Psoas muscle (tissue), 8 donors: Measurements from ENCODE around the gene NINL. TPM values are rescaled to one million over a fixed set of nuclear protein-coding genes. Genes with fewer than 3 reads are reported as not detected.

Experiments
- ATAC-seq, 4 donors: fragments of 200-7000 bp; cut with Tn5 transposase; one replicate each; pipeline ENCODE4 v1.9.1; 2020; ENCODE audit warnings: moderate library complexity in 3 of 4, mild to moderate bottlenecking in 2 of 4
- DNase-seq, 2 donors: peaks; one replicate each; pipeline ENCODE4 v3.0.0-alpha.2; 2020
- H3K27ac ChIP-seq: fragments of 200-600 bp; one replicate; pipeline ENCODE4 v1.8.0; 2022
- H3K27me3 ChIP-seq, 3 donors: fragments of 200-600 bp in 1 of 3; one replicate each; pipeline versions ENCODE4 v1.6.1 to v1.8.0; 2013 to 2022; ENCODE audit warnings: low read length in 2 of 3, mild to moderate bottlenecking in 2 of 3, moderate library complexity in 1 of 3; ENCODE audit not compliant: insufficient read depth in 3 of 3
- H3K36me3 ChIP-seq, 2 donors: fragments of 200-600 bp in 1 of 2; one replicate each; pipeline versions ENCODE4 v1.6.1 to v1.8.0; 2013 to 2022; ENCODE audit warnings: low read depth in 1 of 2, mild to moderate bottlenecking in 1 of 2, moderate library complexity in 1 of 2; ENCODE audit not compliant: insufficient read depth in 1 of 2
- H3K4me1 ChIP-seq: fragments of 200-600 bp; one replicate; pipeline ENCODE4 v1.8.0; 2022
- H3K4me3 ChIP-seq: fragments of 200-600 bp; one replicate; pipeline ENCODE4 v1.8.0; 2022; ENCODE audit warnings: mild to moderate bottlenecking
- H3K9me3 ChIP-seq: fragments of 200-600 bp; one replicate; pipeline ENCODE4 v1.8.0; 2022
- WGBS, 3 donors: extraction: QIAGEN DNeasy Blood & Tissue Kit; methylation state at CpG; one replicate each; pipeline versions ENCODE4 v1.1.6 to v1.1.7; 2013; 5-methylcytosine and 5-hydroxymethylcytosine counted together
- intact Hi-C, 2 donors: fragments of 100-400 bp; cut with DNase I; formaldehyde crosslinking; loops; one replicate each; pipeline versions ENCODE4 v1.11.0 to v1.14.2; 2022
- polyA plus RNA-seq, 3 donors: library from polyadenylated mRNA; stranded (reverse); fragments of 200-250 nt; gene quantifications; one replicate each; pipeline ENCODE4 v1.2.3, GENCODE V29; 2013
- total RNA-seq, 4 donors: library from RNA; stranded (reverse); fragmentation: NEBNext Ultra II Directional in 2 of 4; extraction: Animal tissue kit (Norgen Biotek cat#: 25700) in 2 of 4; gene quantifications; one replicate each; pipeline versions ENCODE4 v1.2.1 to v1.2.4, GENCODE V29; 2021 to 2023
- TF ChIP-seq, protein P1 (sequence below): fragments of 200-600 bp; IDR thresholded peaks from one replicate; pipeline ENCODE4 v1.8.0; 2022; ENCODE audit warnings: antibody characterized with exemption
- donor health status: healthy with polysubstance abuse.
- donor health status: DM: no; HTN: no; CAD: no; lungs with moderate emphysema.
- donor health status: Bipolar disorder and iron deficiency.
- donor health status: healthy.
- donor health status: DM: yes; HTN: yes; CAD: no.
- donor health status: DM: no; HTN: no; CAD: no.
- donor health status: DM: no; HTN: no; CAD: no.
- donor health status: DM: yes; HTN: yes; CAD: no.

Gene NINL
- total and polyA plus RNA-seq, 7 donors = 0.22 to 1.3 (median 0.42) TPM

DNA sequence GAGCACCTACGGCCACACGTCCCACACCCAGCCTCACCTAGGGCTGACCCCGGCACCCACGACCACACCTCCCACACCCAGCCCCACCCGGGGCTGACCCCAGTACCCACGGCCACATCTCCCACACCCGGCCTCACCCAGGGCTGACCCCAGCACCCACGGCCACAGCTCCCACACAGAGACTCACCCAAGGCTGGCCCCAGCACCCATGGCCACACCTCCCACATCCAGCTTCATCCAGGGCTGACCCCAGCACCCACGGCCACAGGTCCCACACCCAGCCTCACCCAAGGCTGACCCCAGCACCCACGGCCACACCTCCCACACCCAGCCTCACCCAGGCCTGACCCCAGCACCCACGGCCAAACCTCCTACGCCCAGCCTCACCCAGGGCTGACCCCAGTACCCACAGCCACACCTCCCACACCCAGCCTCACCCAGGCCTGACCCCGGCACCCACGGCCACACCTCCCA is 36.7 kb downstream of the NINL start:
- Histone ChIP-seq H3K4me1 (no peaks in the 10 kb centered on the region), H3K9me3 (no peaks in the 10 kb centered on the region), H3K27ac (no peak overlapping the region), H3K27me3 (no peaks in the 10 kb centered on the region), H3K4me3 (no peak overlapping the region), H3K36me3 (no peaks in the 10 kb centered on the region)
- intact Hi-C loops = no loop called here
- WGBS, 3 donors = 84 to 93% (median 90%) methylated on average over 12 to 14 of the region's 14 CpGs
- no peak for DNase-seq
- no peak for ATAC-seq
- TF ChIP-seq, protein P1, sequence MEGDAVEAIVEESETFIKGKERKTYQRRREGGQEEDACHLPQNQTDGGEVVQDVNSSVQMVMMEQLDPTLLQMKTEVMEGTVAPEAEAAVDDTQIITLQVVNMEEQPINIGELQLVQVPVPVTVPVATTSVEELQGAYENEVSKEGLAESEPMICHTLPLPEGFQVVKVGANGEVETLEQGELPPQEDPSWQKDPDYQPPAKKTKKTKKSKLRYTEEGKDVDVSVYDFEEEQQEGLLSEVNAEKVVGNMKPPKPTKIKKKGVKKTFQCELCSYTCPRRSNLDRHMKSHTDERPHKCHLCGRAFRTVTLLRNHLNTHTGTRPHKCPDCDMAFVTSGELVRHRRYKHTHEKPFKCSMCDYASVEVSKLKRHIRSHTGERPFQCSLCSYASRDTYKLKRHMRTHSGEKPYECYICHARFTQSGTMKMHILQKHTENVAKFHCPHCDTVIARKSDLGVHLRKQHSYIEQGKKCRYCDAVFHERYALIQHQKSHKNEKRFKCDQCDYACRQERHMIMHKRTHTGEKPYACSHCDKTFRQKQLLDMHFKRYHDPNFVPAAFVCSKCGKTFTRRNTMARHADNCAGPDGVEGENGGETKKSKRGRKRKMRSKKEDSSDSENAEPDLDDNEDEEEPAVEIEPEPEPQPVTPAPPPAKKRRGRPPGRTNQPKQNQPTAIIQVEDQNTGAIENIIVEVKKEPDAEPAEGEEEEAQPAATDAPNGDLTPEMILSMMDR = no peak

GRCh38 chr20:25547999-25548398 is 37.3 kb downstream of the NINL start:
- no peaks in the 10 kb centered on the region for H3K4me1 ChIP-seq
- ATAC-seq (no peak), DNase-seq (no peak)
- WGBS, 3 donors = 57 to 67% (median 64%) methylated on average over 3 of the region's 3 CpGs
- H3K36me3 ChIP-seq = no peaks in the 10 kb centered on the region
- intact Hi-C loops = no loop called here
- H3K27ac ChIP-seq = no peak overlapping the region
- no peak overlapping the region for H3K4me3 ChIP-seq
- no peaks in the 10 kb centered on the region for H3K27me3 ChIP-seq
- H3K9me3 ChIP-seq = no peaks in the 10 kb centered on the region
- TF ChIP-seq, protein P1 = no peak

GRCh38 chr20:25547063-25547462 is 38.3 kb downstream of the NINL start:
- H3K4me3 ChIP-seq = no peak overlapping the region
- intact Hi-C loops = no loop called here
- TF ChIP-seq, protein P1 = no peak
- 60 to 71% (median 66%) methylated on average over 4 of the region's 4 CpGs for WGBS, 3 donors
- H3K36me3 ChIP-seq = no peaks in the 10 kb centered on the region
- H3K9me3 ChIP-seq = no peaks in the 10 kb centered on the region
- DNase-seq (no peak), ATAC-seq (no peak)
- H3K27me3 ChIP-seq = no peaks in the 10 kb centered on the region
- no peak overlapping the region for H3K27ac ChIP-seq
- H3K4me1 ChIP-seq = no peaks in the 10 kb centered on the region

DNA sequence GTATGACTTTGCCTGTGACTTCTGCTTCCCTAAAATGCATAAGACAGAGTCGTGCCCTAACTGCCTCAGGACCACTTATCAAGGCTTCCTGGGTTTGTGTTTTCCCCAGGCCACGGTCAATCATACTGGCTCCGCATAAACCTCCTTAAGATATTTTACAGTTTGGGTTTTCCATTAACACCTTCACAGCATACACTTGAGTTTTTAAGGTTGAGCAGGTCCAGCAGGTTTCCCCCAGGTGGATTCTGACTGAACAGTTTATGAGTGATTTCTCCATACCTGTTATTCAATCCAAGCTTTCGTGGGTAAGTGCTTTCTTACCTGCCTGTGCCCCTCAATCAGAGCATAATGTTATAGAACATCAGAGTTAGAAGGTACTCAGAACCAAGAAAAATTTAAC is 39.3 kb downstream of the NINL start:
- intact Hi-C loops = no loop called here
- TF ChIP-seq, protein P1 = no peak
- WGBS, 3 donors = 91 to 94% (median 93%) methylated on average over 4 of the region's 4 CpGs
- Histone ChIP-seq H3K4me3 (no peak overlapping the region), H3K4me1 (no peaks in the 10 kb centered on the region), H3K36me3 (no peaks in the 10 kb centered on the region), H3K27me3 (no peaks in the 10 kb centered on the region), H3K9me3 (no peaks in the 10 kb centered on the region), H3K27ac (no peak overlapping the region)
- ATAC-seq (no peak), DNase-seq (no peak)

DNA sequence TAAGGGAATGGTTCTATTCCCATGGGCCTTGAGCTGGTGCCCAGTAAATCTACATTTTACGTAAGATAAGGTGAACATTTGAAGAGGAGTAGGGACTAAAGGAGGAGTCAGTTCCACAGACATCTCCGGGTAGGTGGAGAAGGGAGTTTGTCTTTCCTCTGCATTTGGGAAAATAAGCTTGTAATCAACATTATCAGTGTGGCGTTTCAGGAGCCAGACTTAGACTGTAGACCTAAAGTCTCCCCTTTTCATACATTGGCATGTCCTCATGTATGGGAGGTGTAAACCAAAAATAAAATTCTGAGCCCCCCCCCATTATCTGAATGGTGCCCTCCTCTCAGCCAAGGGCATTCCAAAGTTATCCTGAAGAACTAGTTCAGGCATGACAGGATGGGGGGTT is 40.2 kb downstream of the NINL start:
- 77 to 88% (median 87%) methylated on average over 3 of the region's 3 CpGs for WGBS, 3 donors
- intact Hi-C loops = no loop called here
- Histone ChIP-seq H3K27ac (no peak overlapping the region), H3K36me3 (no peaks in the 10 kb centered on the region), H3K4me1 (no peaks in the 10 kb centered on the region), H3K27me3 (no peaks in the 10 kb centered on the region), H3K4me3 (no peak overlapping the region), H3K9me3 (no peaks in the 10 kb centered on the region)
- TF ChIP-seq, protein P1 = no peak
- no peak for ATAC-seq
- DNase-seq = no peak
